HCT116 (cell line): ENCODE results near the gene GCLC. TPM values are rescaled to one million over a fixed set of nuclear protein-coding genes. Genes with fewer than 3 reads are reported as not detected.

Experiments used
- ATAC-seq: fragments of 200-7000 bp; cut with Tn5 transposase; 2 replicates; pipeline ENCODE4 v1.9.1; 2020; ENCODE audit warnings: mild to moderate bottlenecking, moderate library complexity
- BruUV-seq: library from RNA; stranded (reverse); fragments of 400-500 nt; replicated peaks from 2 replicates; lab custom pipeline; 2021; lab: Mats Ljungman, UMichigan
- CTCF ChIA-PET: fragments of 300-600 bp; sonication (Branson Sonifier 250); formaldehyde crosslinking; loops from one replicate; lab custom pipeline; 2021; ENCODE audit warnings: antibody characterized with exemption; lab: Charles Lee
- POLR2A ChIA-PET: fragments of 300-600, 350-600 bp; sonication (Branson Sonifier 250); formaldehyde crosslinking; loops from one replicate; lab custom pipeline; 2021; ENCODE audit warnings: antibody characterized with exemption; lab: Charles Lee
- RAD21 ChIA-PET, 2 experiments: fragments of 300-600 bp; sonication (Branson Sonifier 250); formaldehyde crosslinking; loops; one replicate each; lab custom pipeline; 2023; ENCODE audit warnings: low total read pairs in 2 of 2; ENCODE audit not compliant: uncharacterized antibody in 2 of 2, unreplicated experiment in 2 of 2, low non-redundant PET in 1 of 2; lab: Charles Lee
- DNase-seq: peaks from one replicate; pipeline ENCODE4 v3.0.0-alpha.2; 2010; ENCODE audit warnings: low read depth, low spot score
- H2AFZ ChIP-seq: fragments of 200-600 bp; shearing (Covaris generic), sonication (generic); 2 replicates; pipeline ENCODE4 v1.6.1; 2017; ENCODE audit warnings: low read depth, mixed run types, mixed read lengths, antibody characterized with exemption, low read length; ENCODE audit not compliant: poor library complexity, severe bottlenecking
- H3K27ac ChIP-seq: 2 replicates; pipeline ENCODE4 v1.5.1; 2012; ENCODE audit warnings: low read depth, low read length
- H3K27me3 ChIP-seq: fragments of 200-600 bp; sonication (generic); 2 replicates; pipeline ENCODE4 v1.6.1; 2016; ENCODE audit warnings: mixed run types, low read length, mixed read lengths; ENCODE audit not compliant: insufficient read depth
- H3K36me3 ChIP-seq, 2 experiments: fragments of 200-500 bp in 1 of 2; fragments of 200-600 bp in 1 of 2; sonication (Bioruptor generic) in 1 of 2; sonication (generic) in 1 of 2; 2 replicates each; pipeline versions ENCODE4 v1.5.1 to v1.6.1; 2014 to 2016; ENCODE audit warnings: low read length in 2 of 2, inconsistent platforms in 1 of 2, mixed read lengths in 1 of 2, mixed run types in 1 of 2; ENCODE audit not compliant: insufficient read depth in 2 of 2, control insufficient read depth in 1 of 2
- H3K4me1 ChIP-seq, 2 experiments: fragments of 200-600 bp in 1 of 2; sonication (generic) in 1 of 2; 2 replicates each; pipeline versions ENCODE4 v1.5.1 to v1.6.1; 2012 to 2017; ENCODE audit warnings: low read length in 2 of 2, inconsistent platforms in 1 of 2, mild to moderate bottlenecking in 1 of 2, mixed read lengths in 1 of 2, mixed run types in 1 of 2, moderate library complexity in 1 of 2; ENCODE audit not compliant: insufficient read depth in 2 of 2, control insufficient read depth in 1 of 2
- H3K4me2 ChIP-seq: fragments of 200-600 bp; sonication (generic); 2 replicates; pipeline ENCODE4 v1.6.1; 2017; ENCODE audit warnings: mixed run types, low read length, mixed read lengths
- H3K4me3 ChIP-seq, 2 experiments: fragments of 200-600 bp in 1 of 2; sonication (generic) in 1 of 2; replicated peaks in 1 of 2; 2 replicates each; pipeline ENCODE4 v1.5.1; 2011 to 2016; ENCODE audit warnings: low read length in 2 of 2, control low read depth in 1 of 2, low read depth in 1 of 2, mild to moderate bottlenecking in 1 of 2, mixed read lengths in 1 of 2, mixed run types in 1 of 2
- H3K79me2 ChIP-seq: fragments of 200-600 bp; sonication (generic); 2 replicates; pipeline ENCODE4 v1.6.1; 2017; ENCODE audit warnings: mild to moderate bottlenecking, mixed run types, low read length, moderate library complexity, mixed read lengths; ENCODE audit not compliant: insufficient read depth
- H3K9ac ChIP-seq: fragments of 200-600 bp; sonication (generic); 2 replicates; pipeline ENCODE4 v1.6.1; 2016; ENCODE audit warnings: low read length, mixed read lengths
- H3K9me2 ChIP-seq: fragments of 200-600 bp; sonication (generic), shearing (Covaris generic); 2 replicates; pipeline ENCODE4 v1.6.1; 2017; ENCODE audit warnings: mixed run types, mild to moderate bottlenecking, moderate library complexity; ENCODE audit not compliant: insufficient read depth
- H3K9me3 ChIP-seq, 2 experiments: fragments of 200-500 bp in 1 of 2; fragments of 200-600 bp in 1 of 2; sonication (Bioruptor generic) in 1 of 2; sonication (generic) in 1 of 2; 2 replicates each; pipeline ENCODE4 v1.6.1; 2014 to 2017; ENCODE audit warnings: low read length in 2 of 2, mixed read lengths in 2 of 2, inconsistent platforms in 1 of 2, low read depth in 1 of 2, mild to moderate bottlenecking in 1 of 2, mixed run types in 1 of 2, moderate library complexity in 1 of 2; ENCODE audit not compliant: control insufficient read depth in 1 of 2, insufficient read depth in 1 of 2
- H4K20me1 ChIP-seq: fragments of 200-600 bp; sonication (generic), shearing (Covaris generic); 2 replicates; pipeline ENCODE4 v1.6.1; 2017; ENCODE audit warnings: mixed run types, mild to moderate bottlenecking, moderate library complexity; ENCODE audit not compliant: insufficient read depth
- CBX3 ChIP-seq: IDR thresholded peaks from 2 replicates; pipeline ENCODE4 v1.6.1; 2012; ENCODE audit warnings: low read depth
- CEBPB ChIP-seq: IDR thresholded peaks from 2 replicates; pipeline ENCODE4 v1.6.1; 2012; ENCODE audit warnings: low read depth
- EGR1 ChIP-seq: IDR thresholded peaks from 2 replicates; pipeline ENCODE4 v1.6.1; 2012; ENCODE audit warnings: low read depth
- FOSL1 ChIP-seq: IDR thresholded peaks from 2 replicates; pipeline ENCODE4 v1.6.1; 2012; ENCODE audit warnings: low read depth
- POLR2A ChIP-seq: IDR thresholded peaks from 2 replicates; pipeline ENCODE4 v1.7.0; 2011; ENCODE audit warnings: borderline replicate concordance; ENCODE audit not compliant: insufficient read depth, insufficient read length; ENCODE audit errors: extremely low read depth
- POLR2AphosphoS5 ChIP-seq: IDR thresholded peaks from 2 replicates; pipeline ENCODE4 v1.6.1; 2011; ENCODE audit warnings: mild to moderate bottlenecking, low read depth, low read length, moderate library complexity
- RAD21 ChIP-seq: IDR thresholded peaks from 2 replicates; pipeline ENCODE4 v1.6.1; 2012; ENCODE audit warnings: low read depth, mild to moderate bottlenecking
- SIN3A ChIP-seq: IDR thresholded peaks from 2 replicates; pipeline ENCODE4 v1.6.1; 2012; ENCODE audit warnings: low read depth
- SP1 ChIP-seq: IDR thresholded peaks from 2 replicates; pipeline ENCODE4 v1.6.1; 2012; ENCODE audit warnings: low read depth
- SRF ChIP-seq: IDR thresholded peaks from 2 replicates; pipeline ENCODE4 v1.6.1; 2012; ENCODE audit warnings: low read depth
- TCF7L2 ChIP-seq: IDR thresholded peaks from 2 replicates; pipeline ENCODE4 v1.7.0; 2011; ENCODE audit warnings: borderline replicate concordance, inconsistent platforms; ENCODE audit not compliant: insufficient read depth, insufficient read length; ENCODE audit errors: extremely low read depth
- ZFX ChIP-seq: fragments of 450-650 bp; IDR thresholded peaks from 2 replicates; pipeline ENCODE4 v1.6.1; 2017
- ZNF274 ChIP-seq: fragments of 200-500 bp; sonication (Bioruptor generic); IDR thresholded peaks from 2 replicates; pipeline ENCODE4 v1.6.1; 2014; ENCODE audit warnings: mild to moderate bottlenecking, low read depth, low read length, inconsistent platforms
- intact Hi-C: fragments of 100-400 bp; cut with micrococcal nuclease; formaldehyde crosslinking; loops from 2 replicates; pipeline ENCODE4 v1.10.0; 2022
- total RNA-seq: library from RNA; stranded (reverse); gene quantifications from one replicate; pipeline ENCODE4 v1.2.1, GENCODE V29; 2021; ENCODE audit not compliant: unreplicated experiment
- TF ChIP-seq, protein P1 (sequence below): IDR thresholded peaks from 2 replicates; pipeline ENCODE4 v1.6.1; 2012; ENCODE audit warnings: low read depth
- TF ChIP-seq, protein P2 (sequence below), 3 experiments: fragments of 200-600 bp in 1 of 3; sonication (generic) in 1 of 3; IDR thresholded peaks in 2 of 3; conservative IDR thresholded peaks in 1 of 3; 2 replicates each; pipeline ENCODE4 v1.5.1; 2012 to 2017; ENCODE audit warnings: low read depth in 2 of 3, low read length in 2 of 3, antibody characterized with exemption in 1 of 3, borderline replicate concordance in 1 of 3, control low read depth in 1 of 3, mild to moderate bottlenecking in 1 of 3, mixed read lengths in 1 of 3, mixed run types in 1 of 3, moderate library complexity in 1 of 3; ENCODE audit not compliant: insufficient read depth in 1 of 3
- TF ChIP-seq, protein P3 (sequence below): IDR thresholded peaks from 2 replicates; pipeline ENCODE4 v1.6.1; 2011; ENCODE audit warnings: mild to moderate bottlenecking, low read length, moderate library complexity; ENCODE audit not compliant: insufficient replicate concordance; ENCODE audit errors: extremely low read depth
- TF ChIP-seq, protein P4 (sequence below): IDR thresholded peaks from 2 replicates; pipeline ENCODE4 v1.6.1; 2012

GCLC gene
- total RNA-seq, 1 experiment from 2014 or later = 72.0 TPM

DNA sequence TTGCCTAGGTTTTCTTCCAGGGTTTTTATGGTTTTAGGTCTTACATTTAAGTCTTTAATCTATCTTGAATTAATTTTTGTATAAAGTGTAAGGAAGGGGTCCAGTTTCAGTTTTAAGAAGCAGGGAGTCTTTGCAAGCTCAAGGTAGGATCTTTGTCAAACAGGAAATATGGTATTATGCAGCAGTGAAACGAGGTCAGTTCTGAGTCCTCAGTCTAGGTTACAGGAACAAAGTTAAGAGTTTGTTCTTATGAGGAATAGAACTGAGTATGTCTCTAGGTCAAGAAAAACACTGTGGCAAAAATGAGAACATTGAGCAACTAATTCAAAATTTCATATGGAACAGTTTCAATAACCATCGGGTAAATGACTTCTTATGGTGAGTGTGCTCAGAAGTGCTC, 63.6 kb downstream of the GCLC start:
- CTCF ChIA-PET = no interaction called here
- POLR2A ChIA-PET = no interaction called here

More for the DNA sequence above, 63.6 kb downstream of the GCLC start:
- Histone ChIP-seq H2AFZ (no peak overlapping the region), H3K9me2 (no peaks in the 10 kb centered on the region; the same call in 1 of the 2 replicates), H3K79me2 (no peaks in the 10 kb centered on the region), H3K9ac (no peak overlapping the region), H3K4me1 (peaks cover 0 to 3% of the 10 kb centered on the region in 2 experiments; a peak in 1 of 4 replicates), H3K36me3 (no peaks in the 10 kb centered on the region), H3K4me2 (no peak overlapping the region), H4K20me1 (no peaks in the 10 kb centered on the region), H3K9me3 (no peaks in the 10 kb centered on the region), H3K27me3 (0 out of 2 replicates have a peak, but pooled peaks cover 4% of the 10 kb centered on the region), H3K27ac (no peak overlapping the region), H3K4me3 (no peak overlapping the region)
- no TSS peak for BruUV-seq
- RAD21 ChIA-PET = no interaction called here
- ATAC-seq (no peak), DNase-seq (no peak)
- intact Hi-C loops = loop anchor here (5.0 to 10.0 kb wide), 2 partner anchors 487 to 1074 kb away; partner anchors contain the start of gene GSTA4
- TF ChIP-seq CBX3 (no peak), RAD21 (no peak), SIN3A (no peak), FOSL1 (no peak), POLR2AphosphoS5 (no peak), ZFX (no peak), POLR2A (no peak), TCF7L2 (no peak), CEBPB (no peak), ZNF274 (no peak), SP1 (no peak), SRF (no peak), EGR1 (no peak)
- TF ChIP-seq, protein P1, sequence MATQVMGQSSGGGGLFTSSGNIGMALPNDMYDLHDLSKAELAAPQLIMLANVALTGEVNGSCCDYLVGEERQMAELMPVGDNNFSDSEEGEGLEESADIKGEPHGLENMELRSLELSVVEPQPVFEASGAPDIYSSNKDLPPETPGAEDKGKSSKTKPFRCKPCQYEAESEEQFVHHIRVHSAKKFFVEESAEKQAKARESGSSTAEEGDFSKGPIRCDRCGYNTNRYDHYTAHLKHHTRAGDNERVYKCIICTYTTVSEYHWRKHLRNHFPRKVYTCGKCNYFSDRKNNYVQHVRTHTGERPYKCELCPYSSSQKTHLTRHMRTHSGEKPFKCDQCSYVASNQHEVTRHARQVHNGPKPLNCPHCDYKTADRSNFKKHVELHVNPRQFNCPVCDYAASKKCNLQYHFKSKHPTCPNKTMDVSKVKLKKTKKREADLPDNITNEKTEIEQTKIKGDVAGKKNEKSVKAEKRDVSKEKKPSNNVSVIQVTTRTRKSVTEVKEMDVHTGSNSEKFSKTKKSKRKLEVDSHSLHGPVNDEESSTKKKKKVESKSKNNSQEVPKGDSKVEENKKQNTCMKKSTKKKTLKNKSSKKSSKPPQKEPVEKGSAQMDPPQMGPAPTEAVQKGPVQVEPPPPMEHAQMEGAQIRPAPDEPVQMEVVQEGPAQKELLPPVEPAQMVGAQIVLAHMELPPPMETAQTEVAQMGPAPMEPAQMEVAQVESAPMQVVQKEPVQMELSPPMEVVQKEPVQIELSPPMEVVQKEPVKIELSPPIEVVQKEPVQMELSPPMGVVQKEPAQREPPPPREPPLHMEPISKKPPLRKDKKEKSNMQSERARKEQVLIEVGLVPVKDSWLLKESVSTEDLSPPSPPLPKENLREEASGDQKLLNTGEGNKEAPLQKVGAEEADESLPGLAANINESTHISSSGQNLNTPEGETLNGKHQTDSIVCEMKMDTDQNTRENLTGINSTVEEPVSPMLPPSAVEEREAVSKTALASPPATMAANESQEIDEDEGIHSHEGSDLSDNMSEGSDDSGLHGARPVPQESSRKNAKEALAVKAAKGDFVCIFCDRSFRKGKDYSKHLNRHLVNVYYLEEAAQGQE = no peak
- TF ChIP-seq, protein P2, sequence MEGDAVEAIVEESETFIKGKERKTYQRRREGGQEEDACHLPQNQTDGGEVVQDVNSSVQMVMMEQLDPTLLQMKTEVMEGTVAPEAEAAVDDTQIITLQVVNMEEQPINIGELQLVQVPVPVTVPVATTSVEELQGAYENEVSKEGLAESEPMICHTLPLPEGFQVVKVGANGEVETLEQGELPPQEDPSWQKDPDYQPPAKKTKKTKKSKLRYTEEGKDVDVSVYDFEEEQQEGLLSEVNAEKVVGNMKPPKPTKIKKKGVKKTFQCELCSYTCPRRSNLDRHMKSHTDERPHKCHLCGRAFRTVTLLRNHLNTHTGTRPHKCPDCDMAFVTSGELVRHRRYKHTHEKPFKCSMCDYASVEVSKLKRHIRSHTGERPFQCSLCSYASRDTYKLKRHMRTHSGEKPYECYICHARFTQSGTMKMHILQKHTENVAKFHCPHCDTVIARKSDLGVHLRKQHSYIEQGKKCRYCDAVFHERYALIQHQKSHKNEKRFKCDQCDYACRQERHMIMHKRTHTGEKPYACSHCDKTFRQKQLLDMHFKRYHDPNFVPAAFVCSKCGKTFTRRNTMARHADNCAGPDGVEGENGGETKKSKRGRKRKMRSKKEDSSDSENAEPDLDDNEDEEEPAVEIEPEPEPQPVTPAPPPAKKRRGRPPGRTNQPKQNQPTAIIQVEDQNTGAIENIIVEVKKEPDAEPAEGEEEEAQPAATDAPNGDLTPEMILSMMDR (IDR thresholded peaks at IDR 0.05 in 2 of 3, conservative IDR thresholded peaks at IDR 0.05 in 1 of 3; ENCODE audit: borderline replicate concordance in 1 of 3, insufficient read depth in 1 of 3, low read depth in 2 of 3, low read length in 2 of 3) = no peak
- TF ChIP-seq, protein P3, sequence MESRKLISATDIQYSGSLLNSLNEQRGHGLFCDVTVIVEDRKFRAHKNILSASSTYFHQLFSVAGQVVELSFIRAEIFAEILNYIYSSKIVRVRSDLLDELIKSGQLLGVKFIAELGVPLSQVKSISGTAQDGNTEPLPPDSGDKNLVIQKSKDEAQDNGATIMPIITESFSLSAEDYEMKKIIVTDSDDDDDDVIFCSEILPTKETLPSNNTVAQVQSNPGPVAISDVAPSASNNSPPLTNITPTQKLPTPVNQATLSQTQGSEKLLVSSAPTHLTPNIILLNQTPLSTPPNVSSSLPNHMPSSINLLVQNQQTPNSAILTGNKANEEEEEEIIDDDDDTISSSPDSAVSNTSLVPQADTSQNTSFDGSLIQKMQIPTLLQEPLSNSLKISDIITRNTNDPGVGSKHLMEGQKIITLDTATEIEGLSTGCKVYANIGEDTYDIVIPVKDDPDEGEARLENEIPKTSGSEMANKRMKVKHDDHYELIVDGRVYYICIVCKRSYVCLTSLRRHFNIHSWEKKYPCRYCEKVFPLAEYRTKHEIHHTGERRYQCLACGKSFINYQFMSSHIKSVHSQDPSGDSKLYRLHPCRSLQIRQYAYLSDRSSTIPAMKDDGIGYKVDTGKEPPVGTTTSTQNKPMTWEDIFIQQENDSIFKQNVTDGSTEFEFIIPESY = no peak
- TF ChIP-seq, protein P4, sequence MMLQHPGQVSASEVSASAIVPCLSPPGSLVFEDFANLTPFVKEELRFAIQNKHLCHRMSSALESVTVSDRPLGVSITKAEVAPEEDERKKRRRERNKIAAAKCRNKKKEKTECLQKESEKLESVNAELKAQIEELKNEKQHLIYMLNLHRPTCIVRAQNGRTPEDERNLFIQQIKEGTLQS = no peak
